Fibroblast of lung (primary cell): ENCODE results near the gene LRP5. TPM values are rescaled to one million over a fixed set of nuclear protein-coding genes. Genes with fewer than 3 reads are reported as not detected.

Experiments used
- DNase-seq, 2 donors: peaks; one replicate each; pipeline versions ENCODE4 v3.0.0 to v3.0.0-alpha.2; 2010; ENCODE audit warnings: low read depth in 2 of 2
- H2AFZ ChIP-seq: 2 replicates; pipeline ENCODE4 v1.5.1; 2012; ENCODE audit warnings: low read length, control low read depth, inconsistent platforms
- H3K27ac ChIP-seq: 2 replicates; pipeline ENCODE4 v1.5.1; 2011; ENCODE audit warnings: low read length, control low read depth; ENCODE audit not compliant: insufficient read depth
- H3K27me3 ChIP-seq: 2 replicates; pipeline ENCODE4 v1.5.1; 2011; ENCODE audit warnings: mild to moderate bottlenecking, low read length; ENCODE audit not compliant: control insufficient read depth, insufficient read depth
- H3K36me3 ChIP-seq: 2 replicates; pipeline ENCODE4 v1.5.1; 2011; ENCODE audit warnings: low read length; ENCODE audit not compliant: control insufficient read depth, insufficient read depth
- H3K4me1 ChIP-seq: 2 replicates; pipeline ENCODE4 v1.5.1; 2011; ENCODE audit warnings: low read length; ENCODE audit not compliant: control insufficient read depth, insufficient read depth; ENCODE audit errors: extremely low read depth
- H3K4me2 ChIP-seq: 2 replicates; pipeline ENCODE4 v1.5.1; 2011; ENCODE audit warnings: low read length, control low read depth; ENCODE audit not compliant: insufficient read depth; ENCODE audit errors: extremely low read depth
- H3K4me3 ChIP-seq, 4 experiments: fragments of 200-600 bp in 1 of 4; sonication (generic) in 1 of 4; replicated peaks in 1 of 4; 2 replicates each; pipeline ENCODE4 v1.5.1; 2011 to 2016; ENCODE audit warnings: low read length in 4 of 4, low read depth in 3 of 4, mild to moderate bottlenecking in 3 of 4, control low read depth in 2 of 4, inconsistent platforms in 1 of 4, mixed read lengths in 1 of 4; ENCODE audit not compliant: insufficient read depth in 1 of 4; ENCODE audit errors: control extremely low read depth in 1 of 4
- H3K79me2 ChIP-seq: 2 replicates; pipeline ENCODE4 v1.5.1; 2012; ENCODE audit warnings: mild to moderate bottlenecking, low read length, inconsistent platforms; ENCODE audit not compliant: control insufficient read depth, insufficient read depth
- H3K9ac ChIP-seq: 2 replicates; pipeline ENCODE4 v1.5.1; 2011; ENCODE audit warnings: mild to moderate bottlenecking, low read length, control low read depth; ENCODE audit not compliant: insufficient read depth
- H3K9me3 ChIP-seq: 2 replicates; pipeline ENCODE4 v1.5.1; 2012; ENCODE audit warnings: low read depth, low read length; ENCODE audit not compliant: control insufficient read depth, insufficient read depth
- H4K20me1 ChIP-seq: 2 replicates; pipeline ENCODE4 v1.5.1; 2011; ENCODE audit warnings: low read length; ENCODE audit not compliant: control insufficient read depth, insufficient read depth; ENCODE audit errors: extremely low read depth
- EZH2 ChIP-seq: IDR thresholded peaks from 2 replicates; pipeline ENCODE4 v1.5.1; 2012; ENCODE audit warnings: low read length, control low read depth, mild to moderate bottlenecking; ENCODE audit errors: missing control alignments
- polyA plus RNA-seq, 2 donors: library from polyadenylated mRNA; depleted of rRNA in 1 of 2; stranded (reverse) in 1 of 2; unstranded in 1 of 2; fragments of >200 nt; gene quantifications; 2 replicates each; pipeline ENCODE4 v1.2.1, GENCODE V29; 2011 to 2012; ENCODE audit warnings: missing spikeins in 1 of 2
- total RNA-seq: library from RNA; depleted of rRNA; stranded (reverse); fragments of >200 nt; gene quantifications from 2 replicates; pipeline ENCODE4 v1.2.1, GENCODE V29; 2014
- TF ChIP-seq, protein P1 (sequence below), 2 donors: IDR thresholded peaks in 1 of 2; conservative IDR thresholded peaks in 1 of 2; 1 replicate in 1 of 2; 2 replicates in 1 of 2; pipeline ENCODE4 v1.5.1; 2011 to 2012; ENCODE audit warnings: low read length in 2 of 2, control low read depth in 1 of 2, inconsistent platforms in 1 of 2, low read depth in 1 of 2, mild to moderate bottlenecking in 1 of 2

Gene LRP5
- total and polyA plus RNA-seq, 2 donors (not counting 1 experiment from before 2014, with no cell fraction given): 3.8 to 22.0 TPM

DNA sequence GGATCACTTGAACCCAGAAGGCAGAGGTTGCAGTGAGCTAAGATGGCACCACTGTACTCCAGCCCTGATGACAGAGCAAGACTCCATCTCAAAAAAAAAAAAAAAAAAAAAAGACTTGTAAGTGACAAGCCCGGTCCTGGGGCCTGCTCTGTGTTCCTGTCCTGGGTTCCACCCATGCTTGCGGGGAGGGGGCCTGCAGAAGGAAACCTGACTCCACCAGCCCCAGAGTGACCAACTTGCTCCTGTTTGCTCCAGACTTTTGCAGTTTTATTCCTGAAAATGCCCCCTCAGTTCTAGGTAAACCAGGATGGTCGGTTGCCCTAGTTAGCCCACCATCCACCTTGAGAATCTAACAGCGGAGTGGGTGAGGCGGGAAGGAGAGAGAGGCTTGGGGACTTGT is 10.1 kb upstream of the LRP5 start:
- H4K20me1 ChIP-seq: no peaks in the 10 kb centered on the region
- H3K79me2 ChIP-seq: no peaks in the 10 kb centered on the region
- no peak overlapping the region for H3K9ac ChIP-seq
- H3K36me3 ChIP-seq: no peaks in the 10 kb centered on the region
- no peak overlapping the region for H3K27ac ChIP-seq
- H3K4me1 ChIP-seq: peaks cover 2% of the 10 kb centered on the region
- no peak for DNase-seq
- H3K9me3 ChIP-seq: no peaks in the 10 kb centered on the region
- TF ChIP-seq, protein P1, sequence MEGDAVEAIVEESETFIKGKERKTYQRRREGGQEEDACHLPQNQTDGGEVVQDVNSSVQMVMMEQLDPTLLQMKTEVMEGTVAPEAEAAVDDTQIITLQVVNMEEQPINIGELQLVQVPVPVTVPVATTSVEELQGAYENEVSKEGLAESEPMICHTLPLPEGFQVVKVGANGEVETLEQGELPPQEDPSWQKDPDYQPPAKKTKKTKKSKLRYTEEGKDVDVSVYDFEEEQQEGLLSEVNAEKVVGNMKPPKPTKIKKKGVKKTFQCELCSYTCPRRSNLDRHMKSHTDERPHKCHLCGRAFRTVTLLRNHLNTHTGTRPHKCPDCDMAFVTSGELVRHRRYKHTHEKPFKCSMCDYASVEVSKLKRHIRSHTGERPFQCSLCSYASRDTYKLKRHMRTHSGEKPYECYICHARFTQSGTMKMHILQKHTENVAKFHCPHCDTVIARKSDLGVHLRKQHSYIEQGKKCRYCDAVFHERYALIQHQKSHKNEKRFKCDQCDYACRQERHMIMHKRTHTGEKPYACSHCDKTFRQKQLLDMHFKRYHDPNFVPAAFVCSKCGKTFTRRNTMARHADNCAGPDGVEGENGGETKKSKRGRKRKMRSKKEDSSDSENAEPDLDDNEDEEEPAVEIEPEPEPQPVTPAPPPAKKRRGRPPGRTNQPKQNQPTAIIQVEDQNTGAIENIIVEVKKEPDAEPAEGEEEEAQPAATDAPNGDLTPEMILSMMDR (conservative IDR thresholded peaks at IDR 0.05 in 1 of 2, IDR thresholded peaks at IDR 0.05 in 1 of 2; ENCODE audit: low read depth in 1 of 2, low read length in 2 of 2): no peak
- TF ChIP-seq EZH2: no peak
- no peak overlapping the region for H2AFZ ChIP-seq
- H3K4me2 ChIP-seq: no peak overlapping the region
- H3K27me3 ChIP-seq: no peaks in the 10 kb centered on the region
- no peak overlapping the region for H3K4me3 ChIP-seq

DNA sequence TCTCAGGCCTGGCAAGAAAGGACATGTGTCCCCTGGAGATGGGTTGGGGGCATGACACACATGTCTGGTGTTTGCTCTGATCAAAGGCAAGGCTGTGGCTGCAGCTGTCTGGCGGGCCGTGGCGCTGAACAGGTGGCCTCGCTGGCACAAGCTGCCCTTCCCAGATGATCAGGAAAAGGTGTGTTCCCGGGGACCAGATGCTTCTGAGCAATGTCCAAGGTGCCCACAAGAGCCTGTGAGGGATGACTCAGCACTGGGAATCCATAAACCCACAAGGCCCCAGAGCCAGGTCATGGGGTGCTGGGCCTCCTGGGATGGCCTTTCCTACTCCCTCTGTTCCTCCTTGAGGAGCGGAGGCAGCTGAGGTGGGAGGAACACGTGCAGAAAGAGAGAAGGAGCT is 9.7 kb upstream of the LRP5 start:
- no peaks in the 10 kb centered on the region for H3K27me3 ChIP-seq
- H4K20me1 ChIP-seq: no peaks in the 10 kb centered on the region
- peak; percentile 30 to 47 for DNase-seq
- H3K4me1 ChIP-seq: no peaks in the 10 kb centered on the region
- H3K36me3 ChIP-seq: no peaks in the 10 kb centered on the region
- H3K4me2 ChIP-seq: no peak overlapping the region
- H3K27ac ChIP-seq: no peak overlapping the region
- no peak overlapping the region for H3K9ac ChIP-seq
- no peaks in the 10 kb centered on the region for H3K9me3 ChIP-seq
- TF ChIP-seq, protein P1 (conservative IDR thresholded peaks at IDR 0.05 in 1 of 2, IDR thresholded peaks at IDR 0.05 in 1 of 2; ENCODE audit: low read depth in 1 of 2, low read length in 2 of 2): no peak
- no peak for TF ChIP-seq EZH2
- no peak overlapping the region for H2AFZ ChIP-seq
- no peaks in the 10 kb centered on the region for H3K79me2 ChIP-seq
- no peak overlapping the region for H3K4me3 ChIP-seq

DNA sequence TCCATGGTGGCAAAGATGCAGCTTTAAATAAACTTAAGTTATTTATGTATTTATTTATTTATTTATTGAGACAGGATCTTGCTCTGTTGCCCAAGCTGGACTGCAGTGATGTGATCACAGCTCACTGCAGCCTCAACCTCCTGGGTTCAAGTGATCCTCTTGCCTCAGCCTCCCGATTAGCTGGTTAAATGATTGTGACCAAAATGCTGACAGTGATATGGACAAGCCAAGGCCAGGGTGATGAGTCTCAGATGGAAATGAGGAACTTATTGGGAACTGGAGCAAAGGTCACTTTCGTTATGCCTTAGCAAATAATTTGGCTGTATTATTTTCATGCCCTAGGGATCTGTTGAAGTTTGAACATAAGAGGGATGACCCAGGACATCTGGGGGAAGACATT is 9.3 kb upstream of the LRP5 start:
- Histone ChIP-seq H3K9ac (no peak overlapping the region), H3K4me3 (no peak overlapping the region), H3K4me2 (no peak overlapping the region), H3K27me3 (no peaks in the 10 kb centered on the region), H3K79me2 (no peaks in the 10 kb centered on the region), H3K9me3 (no peaks in the 10 kb centered on the region), H3K4me1 (no peaks in the 10 kb centered on the region), H2AFZ (no peak overlapping the region), H3K36me3 (no peaks in the 10 kb centered on the region), H4K20me1 (no peaks in the 10 kb centered on the region), H3K27ac (no peak overlapping the region)
- TF ChIP-seq, protein P1 (conservative IDR thresholded peaks at IDR 0.05 in 1 of 2, IDR thresholded peaks at IDR 0.05 in 1 of 2; ENCODE audit: low read depth in 1 of 2, low read length in 2 of 2): no peak
- no peak for TF ChIP-seq EZH2
- no peak for DNase-seq
